Heart left ventricle (tissue), 13 donors: ENCODE measurements around the gene SLC16A10.

Experiments used
- CTCF ChIP-seq, 12 donors: fragments of 200-600 bp; sonication (generic) in 4 of 12; IDR thresholded peaks; one replicate each; pipeline versions ENCODE4 v1.5.0 to v1.8.0; 2018 to 2022; ENCODE audit warnings: antibody characterized with exemption in 12 of 12, mild to moderate bottlenecking in 5 of 12
- POLR2A ChIP-seq, 2 donors: fragments of 450-650 bp; IDR thresholded peaks; one replicate each; pipeline ENCODE4 v1.6.1; 2017; ENCODE audit warnings: antibody characterized with exemption in 2 of 2, mild to moderate bottlenecking in 2 of 2, moderate library complexity in 2 of 2
- donor health status: ischemic (EF 13 %, LVEDD 7.1; RV severe dilation, severe dysfunction).
- donor health status: DM: no; HTN: yes; CAD: no.
- donor health status: DM: no; HTN: no; CAD: no.
- donor health status: ischemic (EF 25% LVEDD 6.9; RV normal size, moderate dysfunction).
- donor health status: ischemic (EF 25% LVEDD 5.7; RV mildly dilated, moderate dysfunction).
- donor health status: ischemic (EF 35%, LVEDD 5.7; RV mildly dilated, moderate dysfunction).
- donor health status: nonischemic (EF 11% LVEDD 7.7; RV severe dilation, severe dysfunction).
- donor health status: DM: yes; HTN: yes; CAD: no.
- donor health status: PGD.
- donor health status: ischemic (EF 29% LVEDD 5.4; RV normal size, mild dysfunction).
- donor health status: nonischemic (EF 23%, LVEDD 6.1; RV moderate dilation, normal function).

- TF ChIP-seq CTCF (IDR thresholded peaks at IDR 0.05) (no peak), POLR2A (IDR thresholded peaks at IDR 0.05) (no peak)
Measured at GRCh38 chr6:111190637-111191036, 103.3 kb downstream of the SLC16A10 start.
